HG02798 (cell line): ENCODE data around the gene TUBB.

ENCODE experiments used
- ATAC-seq: cut with Tn5 transposase; IDR thresholded peaks from one replicate; pipeline ENCODE4 v1.9.1; 2021; ENCODE audit warnings: mild to moderate bottlenecking; ENCODE audit not compliant: unreplicated experiment, poor library complexity

The TUBB gene

DNA sequence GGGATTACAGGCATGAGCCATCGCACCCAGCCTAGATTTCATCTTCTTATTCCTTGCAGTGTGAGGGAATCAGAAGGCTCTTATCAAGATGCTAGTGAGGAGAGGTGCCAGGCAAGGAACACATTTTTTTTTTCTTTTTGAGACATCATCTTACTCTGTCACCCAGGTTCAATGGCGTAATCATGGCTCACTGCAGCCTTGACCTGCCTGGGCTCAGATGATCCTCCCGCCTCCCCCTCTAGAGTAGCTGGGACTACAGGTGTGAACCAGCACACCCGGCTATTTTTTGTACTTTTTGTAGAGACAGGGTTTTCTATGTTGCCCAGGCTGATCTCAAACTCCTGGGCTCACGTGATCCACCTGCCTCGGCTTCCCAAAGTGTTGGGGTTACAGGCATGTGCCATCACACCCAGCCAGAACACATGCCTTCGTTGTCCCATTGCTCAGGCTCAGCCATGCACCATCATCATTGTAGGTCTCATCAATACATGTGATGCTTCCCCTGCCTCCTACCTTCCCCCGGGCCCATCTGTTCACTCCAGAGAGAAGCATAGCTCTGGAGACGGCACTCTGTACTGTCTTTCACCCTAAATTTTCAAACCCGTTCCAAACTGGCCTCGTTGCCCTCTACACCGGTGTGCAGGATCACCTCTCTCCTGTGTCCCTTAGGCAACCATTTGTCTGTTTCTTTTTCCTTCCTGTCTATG lies 12.2 kb downstream of the TUBB start:
- no peak for ATAC-seq

DNA sequence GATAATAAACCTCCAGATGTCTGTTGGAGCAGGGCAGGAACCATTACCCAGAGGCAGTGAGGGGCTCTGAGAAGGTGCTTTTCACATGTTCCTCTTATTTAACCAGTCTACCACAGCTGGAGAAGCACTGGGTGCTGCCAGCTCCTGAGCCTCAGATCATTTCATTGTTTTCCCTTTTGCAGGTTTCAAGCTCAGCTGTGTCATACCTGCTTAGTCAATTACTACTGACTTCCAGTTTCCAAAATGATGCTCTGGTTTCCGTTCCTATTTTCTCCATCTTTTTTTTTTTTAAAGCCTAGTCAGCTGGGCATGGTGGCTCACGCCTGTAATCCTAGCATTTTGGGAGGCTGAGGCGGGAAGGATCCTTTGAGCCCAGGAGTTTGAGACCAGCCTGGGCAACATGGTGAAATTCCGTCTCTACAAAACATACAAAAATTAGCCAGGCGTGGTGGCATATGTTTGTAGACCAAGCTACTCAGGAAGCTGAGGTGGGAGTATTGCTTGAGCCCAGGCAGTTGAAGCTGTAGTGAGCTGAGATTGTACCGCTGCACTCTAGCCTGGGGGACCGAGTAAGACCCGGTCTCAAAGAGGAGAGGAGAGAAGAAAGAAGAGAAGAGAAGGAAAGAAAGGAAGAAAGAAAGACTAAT lies 15.6 kb downstream of the TUBB start:
- no peak for ATAC-seq

DNA sequence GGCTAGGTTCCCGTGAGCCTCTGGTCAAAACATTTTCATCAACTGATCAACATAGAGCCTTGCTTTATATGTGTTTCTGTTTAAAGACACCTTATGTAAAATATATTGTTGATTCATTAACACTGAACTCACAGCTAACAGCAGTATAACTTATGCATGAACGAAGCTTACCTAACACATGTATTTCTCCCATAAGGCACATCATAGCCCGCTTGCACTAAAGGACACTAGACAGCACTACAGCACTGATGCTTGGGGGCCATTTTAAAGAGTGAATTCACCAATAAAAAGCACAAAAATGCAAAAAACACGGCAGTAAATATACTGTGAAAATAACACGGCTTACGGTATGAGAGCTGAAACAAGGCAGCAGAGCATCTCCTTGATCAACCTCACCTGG lies 18.4 kb downstream of the TUBB start:
- ATAC-seq: no peak

DNA sequence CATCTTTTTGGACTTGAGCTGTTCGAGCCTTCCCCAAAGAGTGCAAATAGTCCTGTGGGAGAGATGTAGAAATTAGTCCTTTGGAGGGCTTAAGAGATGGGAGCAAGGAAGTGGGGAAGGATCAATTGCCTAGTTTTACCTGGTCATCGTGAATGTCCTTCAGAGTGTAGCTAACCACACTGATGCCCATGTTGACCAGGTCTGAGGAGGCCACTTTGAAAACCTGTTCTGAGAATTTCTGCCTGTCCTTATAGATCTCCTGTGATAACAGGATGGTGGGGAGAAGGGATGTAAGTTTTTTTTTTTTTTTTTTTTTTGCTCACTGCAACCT lies 20.4 kb downstream of the TUBB start:
- ATAC-seq: no peak

DNA sequence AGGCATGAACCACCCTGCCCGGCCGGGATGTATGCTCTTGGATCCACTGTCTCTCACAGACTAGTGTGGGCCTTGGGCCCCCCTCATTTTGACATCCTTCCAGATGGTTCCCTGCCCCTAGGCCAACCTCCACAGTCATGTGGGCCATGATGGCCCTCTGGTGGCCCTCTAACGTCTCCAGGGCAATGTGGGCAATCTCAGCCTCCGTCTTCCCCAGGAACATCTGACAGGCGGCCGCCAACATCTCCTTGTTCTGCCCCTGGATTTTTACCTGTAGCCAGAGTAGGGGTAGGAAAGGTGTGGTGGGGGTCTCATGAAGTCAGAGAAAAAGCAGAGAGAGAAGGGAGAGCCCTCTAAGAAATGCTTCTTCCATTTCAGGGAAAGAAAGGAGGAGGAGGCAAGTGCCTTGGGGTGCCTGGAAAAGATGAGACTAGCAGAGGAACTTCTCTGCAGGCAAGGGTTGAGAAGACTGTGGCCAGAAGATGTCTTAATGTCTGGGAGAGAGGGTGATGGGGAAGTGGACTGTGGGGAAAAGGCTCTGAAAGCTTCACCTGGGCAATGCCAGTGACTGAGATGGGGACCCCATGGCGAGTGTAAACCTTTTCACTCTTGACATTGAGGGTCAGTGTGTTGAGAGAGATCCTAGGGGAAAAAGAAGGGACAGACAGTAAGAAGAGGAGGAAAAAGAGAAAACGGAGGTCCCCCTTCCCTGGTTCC lies 21.1 kb downstream of the TUBB start:
- ATAC-seq: no peak

DNA sequence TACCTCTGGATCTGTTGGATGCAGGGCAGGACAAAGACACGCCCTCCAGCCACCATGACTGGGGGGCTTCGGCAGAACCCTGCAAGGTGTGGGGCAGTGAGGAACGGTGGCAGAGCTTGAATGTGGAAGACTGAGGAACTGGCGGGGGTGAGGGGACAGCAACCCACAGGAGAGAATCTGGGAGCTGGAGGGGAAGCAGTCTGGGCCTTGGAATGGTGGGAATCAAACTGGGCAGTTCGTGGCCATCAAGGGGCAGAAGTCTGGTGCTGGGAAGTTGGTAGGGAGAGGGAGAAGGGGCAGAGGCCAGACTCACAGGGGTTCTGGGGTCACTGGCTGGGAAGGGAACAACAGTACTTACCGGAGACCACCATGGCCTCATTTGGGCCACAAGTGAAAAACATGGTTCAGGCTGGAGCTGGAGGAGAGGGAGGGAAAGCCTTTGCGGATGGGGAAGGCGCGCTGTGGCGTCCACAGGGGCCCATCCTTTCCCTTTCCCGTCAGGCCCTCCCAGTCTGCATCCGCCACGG lies 21.7 kb downstream of the TUBB start:
- no peak for ATAC-seq

DNA sequence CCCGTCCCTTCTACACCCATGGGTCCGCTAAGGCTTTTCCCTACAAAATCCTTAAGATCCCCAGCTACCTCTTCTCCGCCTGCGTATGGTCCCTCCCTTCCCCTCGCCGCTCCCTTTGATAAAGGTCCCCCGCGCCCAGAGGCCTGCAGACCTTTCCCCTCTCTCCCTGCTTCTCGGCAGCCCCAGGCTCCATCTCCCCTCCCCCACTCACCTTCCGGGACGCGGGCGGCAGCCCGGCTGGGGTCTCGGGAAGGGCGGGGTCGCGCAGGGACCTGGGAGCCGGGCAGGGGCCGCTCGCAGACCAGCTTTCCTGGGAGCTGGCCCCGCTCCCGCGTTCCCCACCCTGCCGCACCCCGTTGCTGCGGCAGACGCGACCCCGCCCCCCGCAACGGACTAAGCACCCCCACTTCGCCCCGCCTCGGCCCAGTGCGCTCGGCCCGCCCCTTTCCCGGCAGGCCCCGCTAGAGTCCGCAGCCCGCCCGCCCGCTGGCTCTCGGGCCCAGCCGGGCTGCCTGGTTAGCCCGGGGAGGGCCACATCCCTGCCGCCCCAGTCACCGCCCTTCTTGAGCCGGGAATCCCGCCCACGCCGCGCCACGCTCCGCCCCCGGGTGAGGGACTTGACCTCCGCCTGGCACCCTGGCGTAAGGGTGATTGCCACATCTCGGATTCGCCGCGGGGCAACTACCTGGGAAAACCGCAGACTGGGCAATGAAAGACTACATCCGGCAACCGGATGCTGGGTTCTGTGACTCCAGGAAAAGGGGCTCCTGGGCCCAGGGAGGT lies 22.4 kb downstream of the TUBB start, which contains the start of gene FLOT1:
FLOT1 (minus strand) TSS at position 372 of the 783 bp plus-strand sequence. CDS start 498 bp downstream, outside the sequence.
- ATAC-seq: peak; percentile 79

DNA sequence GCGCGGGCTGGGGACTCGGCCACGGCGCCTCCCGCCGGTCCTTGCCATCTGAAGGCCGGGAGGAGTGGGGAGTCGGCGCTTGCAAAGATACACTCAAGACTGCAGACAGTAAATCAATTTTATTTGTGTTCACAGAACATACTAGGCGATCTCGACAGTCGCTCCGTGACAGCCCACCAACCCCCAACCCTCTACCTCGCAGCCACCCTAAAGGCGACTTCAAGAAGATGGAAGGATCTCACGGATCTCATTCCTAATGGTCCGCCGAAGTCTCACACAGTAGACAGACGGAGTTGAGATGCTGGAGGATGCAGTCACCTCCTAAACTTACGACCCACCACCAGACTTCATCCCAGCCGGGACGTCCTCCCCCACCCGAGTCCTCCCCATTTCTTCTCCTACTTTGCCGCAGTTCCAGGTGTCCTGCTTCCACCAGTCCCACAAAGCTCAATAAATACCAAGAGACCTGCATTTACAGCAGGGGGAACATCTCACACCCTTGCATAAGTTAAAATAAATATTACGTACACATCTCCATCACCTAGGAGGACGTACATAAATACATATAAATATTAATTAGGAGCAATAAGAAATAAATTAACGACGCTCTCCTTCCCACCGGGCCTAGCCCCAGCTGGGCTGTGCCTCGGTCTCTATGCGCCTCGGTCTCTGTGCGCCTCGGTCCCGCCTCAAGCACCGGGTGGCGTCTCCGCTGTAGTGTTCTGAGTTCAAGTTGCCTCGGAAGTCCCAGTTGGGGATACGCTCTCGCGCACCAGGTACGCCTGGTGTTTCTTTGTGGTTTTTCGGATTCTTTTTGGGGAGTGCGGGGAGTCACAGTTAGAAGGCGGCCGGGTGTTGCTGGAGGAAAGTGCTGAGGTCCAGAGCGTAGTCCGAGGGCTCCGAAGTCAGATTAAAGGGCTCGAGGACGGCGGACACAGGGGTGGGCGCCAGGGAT lies 23.2 kb downstream of the TUBB start:
- peak; percentile 8 for ATAC-seq

DNA sequence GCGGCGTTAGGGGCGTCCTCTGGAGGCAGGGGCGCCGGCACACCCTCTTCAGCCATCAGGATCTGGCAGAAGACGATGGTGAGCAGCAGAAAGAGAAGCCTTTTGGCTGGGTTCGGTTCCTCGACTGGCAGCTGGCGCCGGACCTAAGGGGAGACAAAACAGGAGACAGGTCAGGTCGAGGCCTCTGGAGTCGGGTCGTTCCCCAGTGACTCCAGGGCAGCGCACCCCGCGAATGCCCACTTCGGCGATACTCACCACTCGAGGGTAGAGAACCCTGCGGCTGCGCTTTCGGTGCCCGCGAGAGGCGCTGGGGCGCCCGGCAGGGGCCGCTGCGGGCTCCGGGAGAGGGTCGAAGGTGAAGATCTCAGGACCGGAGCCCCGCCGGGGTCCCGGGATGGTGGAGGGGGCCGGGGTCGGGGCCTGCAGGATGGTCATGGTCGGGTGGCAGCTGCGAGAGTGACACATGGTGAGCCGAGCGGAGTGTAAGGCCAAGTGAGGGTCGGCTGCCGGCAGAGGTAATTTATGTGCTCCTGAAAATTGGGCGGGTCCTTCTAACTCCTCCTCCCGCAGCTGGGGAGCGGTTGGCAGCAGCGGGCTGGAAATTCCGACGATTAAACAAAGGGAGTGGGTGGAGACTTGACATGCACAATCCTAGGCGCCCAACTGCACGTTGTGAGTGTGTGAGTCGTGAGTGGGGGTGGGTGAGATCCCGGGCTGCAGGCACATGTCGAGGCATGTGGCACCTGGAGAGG lies 24.1 kb downstream of the TUBB start, which contains the start of gene IER3:
IER3 (minus strand) TSS at position 494 of the 752 bp plus-strand sequence; CDS start at position 465, 29 bp downstream.
- peak; percentile 33 for ATAC-seq

DNA sequence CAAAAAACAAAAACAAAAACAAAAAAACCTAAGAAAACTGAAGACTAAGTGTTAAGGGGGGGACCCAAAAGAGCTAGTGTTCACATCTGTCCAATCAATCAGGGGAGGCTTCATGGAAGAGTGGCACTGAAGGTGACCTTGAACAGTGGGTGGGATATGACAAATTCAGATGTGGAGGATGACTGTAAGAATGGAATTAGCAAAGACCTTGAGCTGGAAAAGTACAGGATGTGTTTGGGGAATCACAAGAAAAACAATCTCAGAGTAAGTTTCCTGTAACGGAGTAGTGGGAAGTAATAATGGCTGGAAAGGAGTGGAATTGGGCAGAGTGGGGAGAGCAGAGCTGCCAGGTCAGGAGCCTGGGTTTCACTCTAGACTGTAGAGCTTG lies 27.1 kb downstream of the TUBB start:
- no peak for ATAC-seq

DNA sequence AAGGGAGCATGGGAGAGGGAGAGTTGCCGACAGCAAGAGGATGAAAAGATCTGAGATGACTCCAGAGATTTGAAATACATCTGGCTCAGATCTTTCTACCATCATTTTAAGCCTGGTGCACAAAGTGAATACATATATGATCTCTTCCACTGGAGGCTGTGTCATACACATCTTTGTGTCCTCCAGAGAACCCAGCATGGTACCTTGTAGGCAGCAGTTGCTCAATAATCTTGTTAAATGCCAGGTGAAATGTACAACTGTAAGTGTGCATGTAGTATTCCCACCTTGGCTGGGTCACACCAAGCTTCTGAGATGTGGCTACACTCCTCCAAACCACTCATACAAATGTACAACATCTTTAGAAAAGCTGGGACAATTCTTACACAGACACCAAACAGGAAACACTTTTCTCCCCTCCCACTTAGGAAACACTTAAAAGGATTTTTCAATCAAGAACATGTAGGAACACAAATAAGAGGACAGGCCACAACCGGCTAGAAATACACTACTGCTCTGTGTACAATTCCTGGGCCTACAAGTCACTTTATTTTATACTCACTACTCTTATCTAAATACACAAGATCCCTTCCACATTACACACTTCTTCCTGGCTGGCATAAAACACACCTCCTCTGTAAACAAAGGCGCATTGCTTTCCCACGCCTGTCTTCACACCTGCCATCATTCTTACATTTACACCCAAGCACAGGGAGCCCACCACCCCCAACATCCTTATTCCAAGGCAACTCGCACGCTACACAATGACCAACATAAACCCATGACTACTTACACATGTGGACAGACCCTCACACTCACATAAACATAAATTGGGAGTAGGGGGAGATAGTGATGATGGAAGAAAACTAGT lies 28.0 kb downstream of the TUBB start:
- no peak for ATAC-seq

DNA sequence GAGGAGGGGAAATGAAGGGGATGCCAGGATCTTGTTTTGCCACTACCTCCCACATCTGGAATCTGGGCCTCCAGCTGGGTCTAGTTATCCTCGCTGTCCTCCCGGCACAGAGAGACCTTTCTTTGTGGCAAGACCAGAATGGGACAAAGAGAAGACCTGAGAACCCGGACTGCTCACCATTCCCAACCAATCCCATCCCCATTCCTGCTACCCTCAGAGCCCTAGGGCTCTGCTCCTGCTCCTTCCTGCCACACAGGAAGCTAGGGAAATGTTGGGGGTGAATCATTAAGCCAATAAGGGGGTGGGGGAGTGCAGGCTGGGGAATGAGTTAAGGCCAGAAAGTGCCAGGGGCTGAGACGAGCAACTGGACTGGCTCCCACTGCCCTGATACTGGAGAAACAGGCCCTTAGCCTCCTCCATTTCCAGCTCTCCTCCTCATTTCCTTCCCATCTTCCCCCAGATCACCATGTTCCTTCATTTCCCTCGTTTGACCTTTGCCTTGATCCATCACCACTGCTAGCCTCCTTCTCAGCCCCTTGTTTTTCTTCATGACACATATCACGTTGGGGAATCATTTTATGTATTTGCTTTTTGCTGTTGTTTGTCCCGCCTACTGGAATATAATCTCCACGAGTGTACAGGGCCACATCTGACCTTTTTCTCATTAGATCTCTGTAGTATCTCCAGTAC lies 28.8 kb downstream of the TUBB start:
- no peak for ATAC-seq

DNA sequence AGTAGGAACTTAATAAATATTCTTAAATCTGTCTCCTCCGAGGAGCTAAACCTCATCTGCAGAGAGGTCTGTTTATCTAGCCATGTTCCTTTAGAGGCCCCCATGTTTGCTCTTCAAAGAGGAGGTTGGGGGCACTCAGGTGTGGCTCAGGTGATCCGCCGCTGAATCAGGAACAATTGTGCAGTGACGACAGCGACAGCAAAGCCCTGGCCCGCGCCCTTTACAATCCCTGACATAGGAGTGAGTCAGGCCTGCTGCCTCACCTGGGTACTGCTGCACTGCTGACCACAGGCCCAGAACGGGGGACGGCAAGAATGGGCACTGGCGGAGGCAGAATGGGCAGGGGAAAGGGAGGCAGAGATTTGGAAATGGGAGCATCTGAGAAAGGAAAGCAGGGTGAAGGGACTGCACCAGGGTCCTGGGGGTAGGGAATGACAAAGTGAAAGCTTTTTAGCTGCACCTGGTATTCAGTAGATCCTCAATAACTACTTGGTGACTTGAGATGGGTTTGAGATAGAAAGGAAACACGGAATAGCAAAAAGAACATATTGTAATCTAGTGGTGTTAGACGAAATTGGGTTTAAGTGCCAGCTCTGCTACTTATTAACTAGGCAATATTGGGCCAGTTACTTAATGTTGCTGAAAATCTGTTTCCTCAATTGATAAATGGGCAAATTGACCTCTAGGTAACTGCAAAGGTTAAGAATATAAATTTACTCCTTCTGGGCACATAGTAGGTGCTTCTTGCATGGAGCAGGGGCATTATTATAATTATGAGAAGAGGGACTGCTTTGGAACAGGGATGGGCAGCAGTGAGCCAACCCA lies 29.6 kb downstream of the TUBB start:
- ATAC-seq: no peak

DNA sequence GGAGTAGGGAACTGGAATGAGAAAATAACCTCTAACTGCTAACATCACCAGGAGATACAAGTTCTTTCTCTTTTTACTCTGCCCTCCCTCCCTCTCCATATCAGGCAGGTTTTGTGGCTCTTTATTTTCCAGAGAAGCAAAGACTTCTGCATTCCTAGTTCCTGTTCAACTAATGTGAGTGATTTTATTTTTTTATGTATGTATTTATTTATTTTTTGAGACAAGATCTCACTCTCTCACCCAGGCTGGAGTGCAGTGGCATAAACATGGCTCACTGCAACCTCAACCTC lies 30.2 kb downstream of the TUBB start:
- no peak for ATAC-seq

DNA sequence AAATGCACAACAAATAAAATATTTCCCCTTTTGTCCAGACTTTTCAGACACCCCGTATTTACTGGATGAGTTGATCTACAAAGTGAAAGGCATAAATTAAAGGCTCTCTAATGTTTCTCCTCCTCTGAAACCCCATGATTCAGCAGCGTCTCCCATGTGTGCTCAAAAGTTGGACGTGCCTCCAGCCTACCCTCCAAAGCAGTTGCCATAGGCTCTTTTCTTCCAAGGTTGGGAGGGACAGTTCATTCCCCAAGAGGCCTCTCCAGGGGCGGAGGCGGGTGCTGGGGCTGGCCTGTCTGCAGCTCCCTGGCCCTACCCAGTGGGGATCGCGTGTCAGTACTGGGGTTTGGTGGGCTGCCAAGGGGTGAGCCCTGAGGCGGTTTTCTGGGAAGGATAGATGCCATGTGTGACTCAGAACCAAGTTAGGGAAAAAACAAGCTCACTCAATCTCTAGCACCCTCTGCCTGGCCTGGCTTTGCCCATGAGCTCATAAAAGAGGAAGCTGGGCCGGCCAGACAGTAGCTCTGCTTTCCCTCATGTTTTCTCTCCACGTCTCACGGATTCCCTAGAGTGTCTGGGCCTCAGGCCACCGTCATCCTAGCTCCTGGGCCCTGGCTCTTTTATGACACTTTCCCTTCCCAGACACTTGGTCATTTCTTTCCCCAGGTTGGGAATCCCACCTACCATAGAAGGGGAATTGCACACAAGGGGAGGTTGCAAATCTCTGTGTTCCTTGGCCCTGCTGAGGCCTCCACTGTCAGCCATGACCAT lies 32.2 kb downstream of the TUBB start:
- ATAC-seq: no peak

DNA sequence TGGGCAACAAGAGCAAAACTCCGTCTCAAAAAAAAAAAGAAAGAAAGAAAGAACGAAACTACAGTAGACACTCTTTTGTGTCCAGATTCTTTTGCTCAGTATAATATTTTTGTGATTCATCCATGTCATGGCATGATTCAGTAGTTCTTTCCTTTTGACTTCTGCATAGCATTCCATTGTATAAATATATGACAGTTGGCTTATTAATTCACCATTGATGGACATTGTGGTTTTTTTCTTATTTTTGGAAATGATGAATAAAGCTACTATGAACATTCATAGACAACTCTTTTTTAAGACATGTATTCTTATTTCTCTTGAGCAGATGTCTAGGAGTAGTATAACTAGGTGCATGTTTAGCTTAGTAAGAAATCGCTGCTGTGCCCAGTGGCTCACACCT lies 34.5 kb downstream of the TUBB start:
- ATAC-seq: no peak
